GM12878 (cell line): ENCODE results near the gene VCL. TPM values are rescaled to one million over a fixed set of nuclear protein-coding genes. Genes with fewer than 3 reads are reported as not detected.

Experiments
- ATAC-seq: fragments of 200-7000 bp; cut with Tn5 transposase; 3 replicates; pipeline ENCODE4 v1.9.1; 2020; ENCODE audit warnings: mild to moderate bottlenecking, moderate library complexity
- BruUV-seq: library from RNA; stranded (reverse); fragments of 400-500 nt; replicated peaks from 2 replicates; lab custom pipeline; 2021; lab: Mats Ljungman, UMichigan
- CTCF ChIA-PET: fragments of 300-600 bp; sonication (Branson Sonifier 250); formaldehyde crosslinking; extraction: SDS; loops from one replicate; lab custom pipeline; 2021; ENCODE audit warnings: inconsistent platforms; lab: Yijun Ruan, JAX
- POLR2A ChIA-PET: fragments of 350-600 bp; formaldehyde crosslinking; extraction: SDS; loops from one replicate; lab custom pipeline; 2021; ENCODE audit warnings: inconsistent platforms; lab: Charles Lee
- RAD21 ChIA-PET: fragments of 300-600 bp; sonication (Branson Sonifier 250); formaldehyde crosslinking; loops from one replicate; lab custom pipeline; 2023; ENCODE audit warnings: antibody characterized with exemption; ENCODE audit not compliant: unreplicated experiment; lab: Charles Lee
- SMC1A ChIA-PET: fragments of 300-600 bp; sonication (Branson Sonifier 250); formaldehyde crosslinking; loops from one replicate; lab custom pipeline; 2023; ENCODE audit not compliant: unreplicated experiment, uncharacterized antibody; lab: Charles Lee
- DNase-seq: peaks from one replicate; pipeline ENCODE4 v3.0.0-alpha.2; 2011; ENCODE audit warnings: low read depth, low spot score
- FAIRE-seq: peaks from 3 replicates; lab custom pipeline; 2011; peaks lifted over from hg19 to GRCh38; lab: Jason Lieb, UNC
- H2AFZ ChIP-seq: 2 replicates; pipeline ENCODE4 v1.6.0; 2011; ENCODE audit warnings: low read depth, low read length, control low read depth; ENCODE audit not compliant: control insufficient read depth
- H3K27ac ChIP-seq: 2 replicates; pipeline ENCODE4 v1.5.1; 2011; ENCODE audit warnings: control low read depth; ENCODE audit not compliant: control insufficient read depth, insufficient read depth
- H3K27me3 ChIP-seq, 2 experiments: replicated peaks in 1 of 2; 2 replicates each; pipeline versions ENCODE4 v1.6.0 to v1.6.1; 2011; ENCODE audit warnings: low read length in 1 of 2; ENCODE audit not compliant: control insufficient read depth in 2 of 2, insufficient read depth in 2 of 2
- H3K36me3 ChIP-seq, 2 experiments: 2 replicates each; pipeline ENCODE4 v1.5.1; 2011; ENCODE audit warnings: low read length in 1 of 2; ENCODE audit not compliant: control insufficient read depth in 2 of 2, insufficient read depth in 2 of 2
- H3K4me1 ChIP-seq: 2 replicates; pipeline ENCODE4 v1.6.1; 2011; ENCODE audit warnings: mild to moderate bottlenecking, low read length, moderate library complexity, mixed read lengths; ENCODE audit not compliant: control insufficient read depth, insufficient read depth
- H3K4me2 ChIP-seq: 2 replicates; pipeline ENCODE4 v1.6.0; 2011; ENCODE audit warnings: control low read depth; ENCODE audit not compliant: control insufficient read depth, insufficient read depth
- H3K4me3 ChIP-seq: fragments of 200-600 bp; sonication (generic); 2 replicates; pipeline ENCODE4 v1.5.1; 2016
- H3K79me2 ChIP-seq: 2 replicates; pipeline ENCODE4 v1.6.0; 2011; ENCODE audit warnings: low read length; ENCODE audit not compliant: control insufficient read depth, insufficient read depth
- H3K9ac ChIP-seq: 2 replicates; pipeline ENCODE4 v1.8.0; 2011; ENCODE audit warnings: low read length, control low read depth, mixed read lengths; ENCODE audit not compliant: control insufficient read depth, insufficient read depth
- H3K9me3 ChIP-seq: replicated peaks from 3 replicates; pipeline ENCODE4 v1.5.1; 2011; ENCODE audit warnings: mild to moderate bottlenecking, low read length; ENCODE audit not compliant: control insufficient read depth, insufficient read depth
- H4K20me1 ChIP-seq: 2 replicates; pipeline ENCODE4 v1.6.0; 2011; ENCODE audit not compliant: control insufficient read depth, insufficient read depth
- BCL11A ChIP-seq: IDR thresholded peaks from 2 replicates; pipeline ENCODE4 v1.6.1; 2011; ENCODE audit warnings: low read depth, low read length
- CBFB ChIP-seq: IDR thresholded peaks from 2 replicates; pipeline ENCODE4 v1.6.1; 2016; ENCODE audit warnings: antibody characterized with exemption, low read depth
- EZH2 ChIP-seq: IDR thresholded peaks from 2 replicates; pipeline ENCODE4 v1.6.1; 2012; ENCODE audit warnings: low read depth, mild to moderate bottlenecking, control low read depth, inconsistent platforms, low read length, borderline replicate concordance; ENCODE audit not compliant: control insufficient read depth
- GABPA ChIP-seq: IDR thresholded peaks from 2 replicates; pipeline ENCODE4 v1.6.1; 2014; ENCODE audit warnings: antibody characterized with exemption, low read depth, mild to moderate bottlenecking, inconsistent platforms
- HSF1 ChIP-seq: fragments of 150-350 bp; IDR thresholded peaks from 2 replicates; pipeline ENCODE4 v1.6.1; 2014; ENCODE audit warnings: mild to moderate bottlenecking, low read depth, low read length
- NBN ChIP-seq: fragments of 450-650 bp; IDR thresholded peaks from 2 replicates; pipeline ENCODE4 v1.6.1; 2016
- RB1 ChIP-seq: fragments of 450-650 bp; formaldehyde crosslinking; IDR thresholded peaks from 2 replicates; pipeline ENCODE4 v1.6.1; 2017; ENCODE audit warnings: mild to moderate bottlenecking, borderline replicate concordance
- RELA ChIP-seq: fragments of 450-650 bp; IDR thresholded peaks from 2 replicates; pipeline ENCODE4 v1.8.0; 2014; ENCODE audit warnings: borderline replicate concordance; ENCODE audit not compliant: partially characterized antibody
- SRF ChIP-seq, 2 experiments: IDR thresholded peaks; 2 replicates each; pipeline ENCODE4 v1.6.1; 2011; ENCODE audit warnings: low read depth in 2 of 2, low read length in 2 of 2, mild to moderate bottlenecking in 1 of 2, moderate library complexity in 1 of 2
- TAF1 ChIP-seq: IDR thresholded peaks from 2 replicates; pipeline ENCODE4 v1.6.1; 2011; ENCODE audit warnings: mild to moderate bottlenecking, low read depth, low read length, borderline replicate concordance
- TBL1XR1 ChIP-seq: IDR thresholded peaks from 2 replicates; pipeline ENCODE4 v1.6.1; 2012; ENCODE audit warnings: low read depth, low read length, improper control_type of control experiment
- WGBS: methylation state at CpG from one replicate; pipeline ENCODE4 v1.1.6; 2016; ENCODE audit warnings: low lambda C conversion rate; ENCODE audit not compliant: insufficient replicate concordance, insufficient coverage; ENCODE audit errors: missing lambda C conversion rate; 5-methylcytosine and 5-hydroxymethylcytosine counted together
- in situ Hi-C: fragments of 300-500 bp; cut with MboI; formaldehyde crosslinking; loops from 9 replicates; pipeline ENCODE4 v1.14.3; 2018; ENCODE audit warnings: mixed read lengths
- intact Hi-C: fragments of 100-400 bp; cut with micrococcal nuclease; formaldehyde crosslinking; loops from one replicate; pipeline ENCODE4 v1.14.2; 2022; ENCODE audit not compliant: unreplicated experiment
- polyA plus RNA-seq, 11 experiments: library from polyadenylated mRNA; depleted of rRNA in 4 of 11; unstranded in 6 of 11; stranded (reverse) in 5 of 11; fragments of >200 nt; fragmentation: Nextera tagmentation in 4 of 11; fragmentation: Illumina TruSeq in 1 of 11; extraction: Ambion mirVana in 4 of 11; extraction: Trizol in 1 of 11; gene quantifications; 1 replicate in 1 of 11; 2 replicates in 10 of 11; pipeline versions ENCODE4 v1.2.1 to v1.2.3, GENCODE V29; 2011 to 2016; ENCODE audit warnings: inconsistent platforms in 2 of 11, missing spikeins in 2 of 11, low read depth in 1 of 11
- total RNA-seq, 4 experiments: library from RNA; depleted of rRNA in 3 of 4; stranded (reverse); fragments of >200 nt in 3 of 4; fragmentation: Illumina TruSeq in 1 of 4; extraction: Trizol in 1 of 4; gene quantifications; 2 replicates each; pipeline versions ENCODE4 v1.2.1 to v1.2.3, GENCODE V29; 2013 to 2021
- TF ChIP-seq, protein P1 (sequence below): fragments of 450-650 bp; IDR thresholded peaks from 2 replicates; pipeline ENCODE4 v1.6.1; 2017; ENCODE audit warnings: mild to moderate bottlenecking, moderate library complexity
- TF ChIP-seq, protein P2 (sequence below): fragments of 450-650 bp; IDR thresholded peaks from 2 replicates; pipeline ENCODE4 v1.6.1; 2018; ENCODE audit warnings: borderline replicate concordance, mild to moderate bottlenecking; ENCODE audit not compliant: partially characterized antibody
- TF ChIP-seq, protein P3 (sequence below): fragments of 450-650 bp; IDR thresholded peaks from 2 replicates; pipeline ENCODE4 v1.6.1; 2014; ENCODE audit warnings: mild to moderate bottlenecking

VCL gene
- total and polyA plus RNA-seq, 10 of the 15 experiments (the other 5 are each of a cell fraction or from before 2014, with no cell fraction given), result 6.7 to 54.6 (median 24.3) TPM

DNA sequence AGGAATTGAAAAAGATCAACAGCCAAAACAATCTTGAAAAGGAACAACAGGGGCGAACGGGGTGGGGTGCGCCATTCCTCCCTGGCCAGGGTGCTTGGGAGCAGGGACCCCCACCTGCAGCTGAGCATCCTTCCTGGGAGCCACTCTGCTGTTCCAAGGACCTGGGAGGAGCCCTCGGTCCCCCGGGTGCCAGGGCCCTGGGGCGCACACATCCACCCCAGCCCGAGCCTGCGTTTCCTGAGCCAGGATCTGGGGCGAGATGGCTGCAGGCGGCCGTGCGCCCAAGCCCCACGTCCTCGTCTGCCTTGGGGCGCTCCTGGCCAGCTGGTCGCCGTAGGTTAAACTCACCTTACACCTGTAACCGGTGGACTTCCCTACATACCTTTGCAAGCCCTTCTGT, 142.1 kb downstream of the VCL start (continued):
- TF ChIP-seq, protein P1, sequence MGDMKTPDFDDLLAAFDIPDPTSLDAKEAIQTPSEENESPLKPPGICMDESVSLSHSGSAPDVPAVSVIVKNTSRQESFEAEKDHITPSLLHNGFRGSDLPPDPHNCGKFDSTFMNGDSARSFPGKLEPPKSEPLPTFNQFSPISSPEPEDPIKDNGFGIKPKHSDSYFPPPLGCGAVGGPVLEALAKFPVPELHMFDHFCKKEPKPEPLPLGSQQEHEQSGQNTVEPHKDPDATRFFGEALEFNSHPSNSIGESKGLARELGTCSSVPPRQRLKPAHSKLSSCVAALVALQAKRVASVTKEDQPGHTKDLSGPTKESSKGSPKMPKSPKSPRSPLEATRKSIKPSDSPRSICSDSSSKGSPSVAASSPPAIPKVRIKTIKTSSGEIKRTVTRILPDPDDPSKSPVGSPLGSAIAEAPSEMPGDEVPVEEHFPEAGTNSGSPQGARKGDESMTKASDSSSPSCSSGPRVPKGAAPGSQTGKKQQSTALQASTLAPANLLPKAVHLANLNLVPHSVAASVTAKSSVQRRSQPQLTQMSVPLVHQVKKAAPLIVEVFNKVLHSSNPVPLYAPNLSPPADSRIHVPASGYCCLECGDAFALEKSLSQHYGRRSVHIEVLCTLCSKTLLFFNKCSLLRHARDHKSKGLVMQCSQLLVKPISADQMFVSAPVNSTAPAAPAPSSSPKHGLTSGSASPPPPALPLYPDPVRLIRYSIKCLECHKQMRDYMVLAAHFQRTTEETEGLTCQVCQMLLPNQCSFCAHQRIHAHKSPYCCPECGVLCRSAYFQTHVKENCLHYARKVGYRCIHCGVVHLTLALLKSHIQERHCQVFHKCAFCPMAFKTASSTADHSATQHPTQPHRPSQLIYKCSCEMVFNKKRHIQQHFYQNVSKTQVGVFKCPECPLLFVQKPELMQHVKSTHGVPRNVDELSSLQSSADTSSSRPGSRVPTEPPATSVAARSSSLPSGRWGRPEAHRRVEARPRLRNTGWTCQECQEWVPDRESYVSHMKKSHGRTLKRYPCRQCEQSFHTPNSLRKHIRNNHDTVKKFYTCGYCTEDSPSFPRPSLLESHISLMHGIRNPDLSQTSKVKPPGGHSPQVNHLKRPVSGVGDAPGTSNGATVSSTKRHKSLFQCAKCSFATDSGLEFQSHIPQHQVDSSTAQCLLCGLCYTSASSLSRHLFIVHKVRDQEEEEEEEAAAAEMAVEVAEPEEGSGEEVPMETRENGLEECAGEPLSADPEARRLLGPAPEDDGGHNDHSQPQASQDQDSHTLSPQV, result no peak
- no peak for TF ChIP-seq TAF1
- TF ChIP-seq TBL1XR1, result no peak
- TF ChIP-seq CBFB, result no peak
- no peak for TF ChIP-seq BCL11A

DNA sequence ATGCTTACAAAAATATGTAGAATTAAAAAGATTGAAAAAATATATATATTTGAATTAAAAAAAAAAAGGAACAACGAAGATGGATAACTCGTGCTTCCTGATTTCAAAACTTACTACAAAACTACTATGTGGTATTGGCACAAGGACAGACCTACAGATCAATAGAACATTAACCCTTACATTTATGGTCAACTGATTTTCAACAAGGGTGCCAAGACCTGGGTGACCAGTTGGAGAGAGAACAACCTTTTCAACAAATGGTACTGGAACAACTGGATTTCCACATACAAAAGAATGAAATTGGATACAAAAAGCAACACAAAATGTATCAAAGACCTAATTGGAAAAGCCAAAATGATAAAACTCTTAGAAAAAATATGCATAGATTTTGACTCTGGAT, 142.6 kb downstream of the VCL start:
- Histone ChIP-seq H3K9me3 (no peaks in the 10 kb centered on the region; the same call in 2 of the 3 replicates), H3K4me3 (no peak overlapping the region), H3K4me1 (no peaks in the 10 kb centered on the region), H3K27me3 (no peaks in the 10 kb centered on the region), H3K9ac (no peak overlapping the region), H2AFZ (no peak overlapping the region), H4K20me1 (no peaks in the 10 kb centered on the region), H3K36me3 (peaks cover 0 to 16% of the 10 kb centered on the region in 2 experiments), H3K27ac (no peak overlapping the region), H3K79me2 (peaks cover 20% of the 10 kb centered on the region), H3K4me2 (no peak overlapping the region)
- CTCF ChIA-PET, result no interaction called here
- RAD21 ChIA-PET, result no interaction called here
- FAIRE-seq (no peak), ATAC-seq (no peak), DNase-seq (no peak)
- in situ Hi-C loops, result no loop called here
- SMC1A ChIA-PET, result no interaction called here
- 100% methylated on average over 2 of the region's 2 CpGs for WGBS
- intact Hi-C loops, result no loop called here
- BruUV-seq, result no TSS peak
- POLR2A ChIA-PET, result no interaction called here
- TF ChIP-seq TBL1XR1 (no peak), GABPA (no peak), RELA (no peak), RB1 (no peak), SRF (IDR thresholded peaks at IDR 0.05; ENCODE audit: low read depth in 2 of 2, low read length in 2 of 2) (no peak), NBN (no peak), EZH2 (no peak), HSF1 (no peak)
- TF ChIP-seq, protein P2, sequence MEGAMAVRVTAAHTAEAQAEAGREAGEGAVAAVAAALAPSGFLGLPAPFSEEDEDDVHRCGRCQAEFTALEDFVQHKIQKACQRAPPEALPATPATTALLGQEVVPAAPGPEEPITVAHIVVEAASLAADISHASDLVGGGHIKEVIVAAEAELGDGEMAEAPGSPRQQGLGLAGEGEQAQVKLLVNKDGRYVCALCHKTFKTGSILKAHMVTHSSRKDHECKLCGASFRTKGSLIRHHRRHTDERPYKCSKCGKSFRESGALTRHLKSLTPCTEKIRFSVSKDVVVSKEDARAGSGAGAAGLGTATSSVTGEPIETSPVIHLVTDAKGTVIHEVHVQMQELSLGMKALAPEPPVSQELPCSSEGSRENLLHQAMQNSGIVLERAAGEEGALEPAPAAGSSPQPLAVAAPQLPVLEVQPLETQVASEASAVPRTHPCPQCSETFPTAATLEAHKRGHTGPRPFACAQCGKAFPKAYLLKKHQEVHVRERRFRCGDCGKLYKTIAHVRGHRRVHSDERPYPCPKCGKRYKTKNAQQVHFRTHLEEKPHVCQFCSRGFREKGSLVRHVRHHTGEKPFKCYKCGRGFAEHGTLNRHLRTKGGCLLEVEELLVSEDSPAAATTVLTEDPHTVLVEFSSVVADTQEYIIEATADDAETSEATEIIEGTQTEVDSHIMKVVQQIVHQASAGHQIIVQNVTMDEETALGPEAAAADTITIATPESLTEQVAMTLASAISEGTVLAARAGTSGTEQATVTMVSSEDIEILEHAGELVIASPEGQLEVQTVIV, result no peak
- TF ChIP-seq, protein P3, sequence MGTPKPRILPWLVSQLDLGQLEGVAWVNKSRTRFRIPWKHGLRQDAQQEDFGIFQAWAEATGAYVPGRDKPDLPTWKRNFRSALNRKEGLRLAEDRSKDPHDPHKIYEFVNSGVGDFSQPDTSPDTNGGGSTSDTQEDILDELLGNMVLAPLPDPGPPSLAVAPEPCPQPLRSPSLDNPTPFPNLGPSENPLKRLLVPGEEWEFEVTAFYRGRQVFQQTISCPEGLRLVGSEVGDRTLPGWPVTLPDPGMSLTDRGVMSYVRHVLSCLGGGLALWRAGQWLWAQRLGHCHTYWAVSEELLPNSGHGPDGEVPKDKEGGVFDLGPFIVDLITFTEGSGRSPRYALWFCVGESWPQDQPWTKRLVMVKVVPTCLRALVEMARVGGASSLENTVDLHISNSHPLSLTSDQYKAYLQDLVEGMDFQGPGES, result no peak
